DND-41 (cell line): ENCODE data around the gene COX6A2.

Experiments used
- EZH2 ChIP-seq: IDR thresholded peaks from 3 replicates; pipeline ENCODE4 v1.6.1; 2012; ENCODE audit warnings: borderline replicate concordance, low read depth, mild to moderate bottlenecking, moderate library complexity, low read length, inconsistent platforms; ENCODE audit not compliant: severe bottlenecking
- TF ChIP-seq, protein P1 (sequence below): IDR thresholded peaks from 2 replicates; pipeline ENCODE4 v1.5.1; 2012; ENCODE audit warnings: borderline replicate concordance, low read length, moderate library complexity, mild to moderate bottlenecking; ENCODE audit not compliant: poor library complexity, severe bottlenecking; ENCODE audit errors: extremely low read depth

DNA sequence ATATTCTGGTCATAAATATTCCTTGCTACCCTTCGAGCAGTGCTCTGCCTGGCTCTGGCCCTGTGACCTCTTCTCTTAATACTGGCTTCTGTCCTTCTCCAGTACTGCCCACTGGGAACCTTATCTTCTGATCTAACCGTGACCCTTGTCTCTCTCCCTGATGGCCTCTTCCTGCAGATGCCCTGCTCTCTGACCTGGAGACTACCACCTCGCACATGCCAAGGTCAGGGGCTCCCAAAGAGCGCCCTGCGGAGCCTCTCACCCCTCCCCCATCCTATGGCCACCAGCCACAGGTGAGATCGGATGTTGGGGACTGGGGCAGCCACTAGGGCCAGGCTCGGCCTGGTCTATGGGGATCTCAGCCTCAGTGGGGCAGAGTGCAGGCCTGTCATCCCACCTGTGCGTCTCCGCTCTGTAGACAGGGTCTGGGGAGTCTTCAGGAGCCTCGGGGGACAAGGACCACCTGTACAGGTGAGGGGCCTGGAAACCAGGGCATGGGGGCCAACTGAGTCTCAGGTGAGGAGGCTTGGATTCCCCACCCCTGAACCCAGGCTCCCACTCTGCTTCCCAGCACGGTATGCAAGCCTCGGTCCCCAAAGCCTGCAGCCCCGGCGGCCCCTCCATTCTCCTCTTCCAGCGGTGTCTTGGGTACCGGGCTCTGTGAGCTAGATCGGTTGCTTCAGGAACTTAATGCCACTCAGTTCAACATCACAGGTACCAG, 45.3 kb upstream of the COX6A2 start:
- TF ChIP-seq, protein P1, sequence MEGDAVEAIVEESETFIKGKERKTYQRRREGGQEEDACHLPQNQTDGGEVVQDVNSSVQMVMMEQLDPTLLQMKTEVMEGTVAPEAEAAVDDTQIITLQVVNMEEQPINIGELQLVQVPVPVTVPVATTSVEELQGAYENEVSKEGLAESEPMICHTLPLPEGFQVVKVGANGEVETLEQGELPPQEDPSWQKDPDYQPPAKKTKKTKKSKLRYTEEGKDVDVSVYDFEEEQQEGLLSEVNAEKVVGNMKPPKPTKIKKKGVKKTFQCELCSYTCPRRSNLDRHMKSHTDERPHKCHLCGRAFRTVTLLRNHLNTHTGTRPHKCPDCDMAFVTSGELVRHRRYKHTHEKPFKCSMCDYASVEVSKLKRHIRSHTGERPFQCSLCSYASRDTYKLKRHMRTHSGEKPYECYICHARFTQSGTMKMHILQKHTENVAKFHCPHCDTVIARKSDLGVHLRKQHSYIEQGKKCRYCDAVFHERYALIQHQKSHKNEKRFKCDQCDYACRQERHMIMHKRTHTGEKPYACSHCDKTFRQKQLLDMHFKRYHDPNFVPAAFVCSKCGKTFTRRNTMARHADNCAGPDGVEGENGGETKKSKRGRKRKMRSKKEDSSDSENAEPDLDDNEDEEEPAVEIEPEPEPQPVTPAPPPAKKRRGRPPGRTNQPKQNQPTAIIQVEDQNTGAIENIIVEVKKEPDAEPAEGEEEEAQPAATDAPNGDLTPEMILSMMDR: no peak
- TF ChIP-seq EZH2: no peak
